SK-N-MC (cell line): Measurements from ENCODE around the gene TLN1.

Experiments
- EZH2 ChIP-seq: fragments of 200-600 bp; sonication (generic); IDR thresholded peaks from one replicate; pipeline ENCODE4 v1.6.1; 2017; ENCODE audit warnings: antibody characterized with exemption
- POLR2AphosphoS5 ChIP-seq: IDR thresholded peaks from 2 replicates; pipeline ENCODE4 v1.6.1; 2012; ENCODE audit warnings: mild to moderate bottlenecking, low read depth, low read length, borderline replicate concordance

DNA sequence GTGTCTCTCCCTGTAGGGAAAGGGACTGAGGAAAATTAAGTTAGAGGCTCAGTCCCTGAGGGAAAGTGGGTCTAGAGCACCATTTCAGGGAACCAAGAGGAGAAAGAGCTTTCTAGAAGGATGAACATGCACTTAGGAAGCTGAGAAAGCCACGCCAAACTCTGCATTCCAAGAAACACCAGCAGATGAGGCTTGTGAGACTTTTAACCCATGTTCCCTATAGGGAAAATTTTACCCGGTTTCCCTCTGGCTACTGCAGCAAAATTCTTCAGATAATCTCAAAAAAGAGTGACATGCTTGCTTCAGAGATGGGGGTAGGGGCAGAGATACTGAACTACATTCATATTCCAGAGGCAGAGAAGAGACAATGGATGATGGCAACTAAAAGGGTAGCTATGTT is 8.6 kb downstream of the TLN1 start:
- TF ChIP-seq EZH2 = no peak
- no peak for TF ChIP-seq POLR2AphosphoS5
